Activated effector memory CD4-positive, alpha-beta T cell treated with Interleukin-2 at 50 U/mL for 16 hours (primary cell): Measurements from ENCODE around the gene BRD7.

Experiments
- DNase-seq: peaks from one replicate; pipeline ENCODE4 v3.0.0-alpha.2; 2020

The BRD7 gene

GRCh38 chr16:50269769-50270509, 98.8 kb downstream of the BRD7 start:
- no peak for DNase-seq

- no peak for DNase-seq
These were observed 99.6 kb downstream of the BRD7 start for GRCh38 chr16:50269061-50269705.

GRCh38 chr16:50268352-50268751, 100.4 kb downstream of the BRD7 start:
- no peak for DNase-seq

- no peak for DNase-seq
These were observed 101.1 kb downstream of the BRD7 start for GRCh38 chr16:50267651-50268050.

GRCh38 chr16:50267151-50267631, 101.6 kb downstream of the BRD7 start:
- DNase-seq = no peak

- DNase-seq = peak; percentile 84
These were observed 102.3 kb downstream of the BRD7 start, which contains the start of gene ADCY7 for GRCh38 chr16:50266337-50267091. Gene ADCY7 (plus strand): TSS chr16:50266551. CDS start chr16:50288180, 21,629 bp downstream.
